H1 (cell line): ENCODE measurements around the gene AIG1. TPM values are rescaled to one million over a fixed set of nuclear protein-coding genes. Genes with fewer than 3 reads are reported as not detected.

Source experiments
- CTCF ChIA-PET: fragments of 300-600 bp; sonication (Branson Sonifier 250); formaldehyde crosslinking; loops from one replicate; lab custom pipeline; 2021; ENCODE audit not compliant: partially characterized antibody; lab: Charles Lee
- POLR2A ChIA-PET: fragments of 300-600 bp; sonication (Branson Sonifier 250); formaldehyde crosslinking; loops from one replicate; lab custom pipeline; 2021; ENCODE audit warnings: inconsistent platforms; ENCODE audit not compliant: partially characterized antibody; lab: Charles Lee
- DNase-seq, 2 experiments: peaks; one replicate each; pipeline versions ENCODE4 v3.0.0 to v3.0.0-alpha.2; 2010 to 2022; ENCODE audit warnings: low spot score in 2 of 2, low read depth in 1 of 2, mixed read lengths in 1 of 2
- FAIRE-seq: peaks from 2 replicates; lab custom pipeline; 2011; peaks lifted over from hg19 to GRCh38; lab: Jason Lieb, UNC
- H2AFZ ChIP-seq: 2 replicates; pipeline ENCODE4 v1.8.1; 2012; ENCODE audit warnings: low read length, inconsistent platforms
- H2AK5ac ChIP-seq: 2 replicates; pipeline ENCODE4 v1.6.1; 2013; ENCODE audit warnings: low read depth, low read length
- H2BK120ac ChIP-seq: replicated peaks from 2 replicates; pipeline ENCODE3; 2013; ENCODE audit warnings: low read depth, low read length, inconsistent platforms
- H2BK12ac ChIP-seq: 2 replicates; pipeline ENCODE4 v1.6.1; 2013; ENCODE audit warnings: low read depth, low read length
- H2BK15ac ChIP-seq: 2 replicates; pipeline ENCODE4 v1.6.1; 2013; ENCODE audit warnings: low read length
- H2BK20ac ChIP-seq: 2 replicates; pipeline ENCODE4 v1.6.1; 2013; ENCODE audit warnings: low read length
- H2BK5ac ChIP-seq: 2 replicates; pipeline ENCODE4 v1.6.1; 2013; ENCODE audit warnings: low read depth, low read length
- H3K14ac ChIP-seq: 2 replicates; pipeline ENCODE4 v1.6.1; 2013; ENCODE audit warnings: inconsistent platforms; ENCODE audit not compliant: insufficient read length
- H3K18ac ChIP-seq: 2 replicates; pipeline ENCODE4 v1.6.1; 2013; ENCODE audit warnings: low read length; ENCODE audit errors: extremely low read depth
- H3K23ac ChIP-seq: 2 replicates; pipeline ENCODE4 v1.6.1; 2013; ENCODE audit warnings: inconsistent platforms; ENCODE audit not compliant: insufficient read length
- H3K23me2 ChIP-seq: 2 replicates; pipeline ENCODE4 v1.6.1; 2013; ENCODE audit warnings: low read depth, low read length
- H3K27ac ChIP-seq: 2 replicates; pipeline ENCODE4 v1.6.1; 2011; ENCODE audit warnings: low read depth, low read length, inconsistent platforms
- H3K27me3 ChIP-seq, 4 experiments: replicated peaks in 1 of 4; 1 replicate in 1 of 4; 2 replicates in 3 of 4; pipeline versions ENCODE4 v1.6.1 to v1.8.1; 2011 to 2013; ENCODE audit warnings: low read length in 3 of 4, mild to moderate bottlenecking in 3 of 4, inconsistent platforms in 2 of 4, mixed read lengths in 2 of 4, moderate library complexity in 1 of 4; ENCODE audit not compliant: control insufficient read depth in 3 of 4, insufficient read depth in 3 of 4; ENCODE audit errors: extremely low read depth in 1 of 4
- H3K36me3 ChIP-seq, 4 experiments: 2 replicates each; pipeline versions ENCODE4 v1.6.1 to v1.8.1; 2011 to 2013; ENCODE audit warnings: mild to moderate bottlenecking in 4 of 4, low read length in 3 of 4, moderate library complexity in 2 of 4, control low read depth in 1 of 4, inconsistent platforms in 1 of 4; ENCODE audit not compliant: insufficient read depth in 4 of 4, control insufficient read depth in 2 of 4
- H3K4ac ChIP-seq: replicated peaks from 2 replicates; pipeline ENCODE3; 2013; ENCODE audit warnings: low read length, low read depth, mixed read lengths, inconsistent platforms; ENCODE audit not compliant: insufficient read length
- H3K4me1 ChIP-seq, 4 experiments: replicated peaks in 1 of 4; 1 replicate in 1 of 4; 2 replicates in 3 of 4; pipeline versions ENCODE4 v1.6.1 to v1.8.1; 2011 to 2013; ENCODE audit warnings: low read length in 3 of 4, inconsistent platforms in 2 of 4, mixed read lengths in 1 of 4; ENCODE audit not compliant: insufficient read depth in 4 of 4, control insufficient read depth in 3 of 4
- H3K4me2 ChIP-seq, 2 experiments: 2 replicates each; pipeline versions ENCODE4 v1.6.1 to v1.8.1; 2011 to 2013; ENCODE audit warnings: low read depth in 2 of 2, low read length in 2 of 2, control low read depth in 1 of 2, inconsistent platforms in 1 of 2, mild to moderate bottlenecking in 1 of 2; ENCODE audit not compliant: insufficient read depth in 1 of 2
- H3K4me3 ChIP-seq, 4 experiments: fragments of 200-600, 300-600 bp in 1 of 4; sonication (generic), shearing (Covaris generic), sonication (Bioruptor Twin) in 1 of 4; 2 replicates each; pipeline versions ENCODE4 v1.5.1 to v1.8.1; 2011 to 2016; ENCODE audit warnings: low read length in 4 of 4, low read depth in 3 of 4, control low read depth in 2 of 4, inconsistent platforms in 2 of 4, mild to moderate bottlenecking in 2 of 4, mixed read lengths in 1 of 4, moderate library complexity in 1 of 4; ENCODE audit not compliant: insufficient read depth in 2 of 4; ENCODE audit errors: extremely low read depth in 1 of 4
- H3K56ac ChIP-seq: replicated peaks from 2 replicates; pipeline ENCODE3; 2013; ENCODE audit warnings: low read depth, mild to moderate bottlenecking, mixed read lengths, low read length, inconsistent platforms; ENCODE audit not compliant: insufficient read length
- H3K79me1 ChIP-seq: 2 replicates; pipeline ENCODE4 v1.6.1; 2013; ENCODE audit warnings: low read depth, low read length, control low read depth
- H3K79me2 ChIP-seq, 2 experiments: 2 replicates each; pipeline versions ENCODE4 v1.6.1 to v1.8.1; 2012 to 2013; ENCODE audit warnings: low read length in 2 of 2, mild to moderate bottlenecking in 2 of 2, inconsistent platforms in 1 of 2; ENCODE audit not compliant: insufficient read depth in 2 of 2, control insufficient read depth in 1 of 2
- H3K9ac ChIP-seq, 4 experiments: replicated peaks in 1 of 4; 1 replicate in 1 of 4; 2 replicates in 3 of 4; pipeline versions ENCODE4 v1.6.1 to v1.8.1; 2011 to 2013; ENCODE audit warnings: low read depth in 3 of 4, low read length in 3 of 4, control low read depth in 2 of 4, mild to moderate bottlenecking in 2 of 4, moderate library complexity in 2 of 4, inconsistent platforms in 1 of 4; ENCODE audit errors: extremely low read depth in 1 of 4
- H3K9me3 ChIP-seq, 2 experiments: 2 replicates each; pipeline versions ENCODE4 v1.6.1 to v1.8.1; 2012 to 2013; ENCODE audit warnings: mild to moderate bottlenecking in 2 of 2, moderate library complexity in 2 of 2, control low read depth in 1 of 2, inconsistent platforms in 1 of 2, low read depth in 1 of 2, low read length in 1 of 2, mixed read lengths in 1 of 2; ENCODE audit not compliant: insufficient read depth in 2 of 2
- H4K20me1 ChIP-seq, 2 experiments: replicated peaks in 1 of 2; 2 replicates each; pipeline versions ENCODE3 to v1.8.1; 2011 to 2013; ENCODE audit warnings: inconsistent platforms in 2 of 2, low read length in 2 of 2, mild to moderate bottlenecking in 1 of 2; ENCODE audit not compliant: insufficient read depth in 2 of 2, control insufficient read depth in 1 of 2
- H4K5ac ChIP-seq: 2 replicates; pipeline ENCODE4 v1.6.1; 2013; ENCODE audit warnings: low read length, low read depth, mixed read lengths, inconsistent platforms; ENCODE audit not compliant: insufficient read length
- H4K8ac ChIP-seq: 2 replicates; pipeline ENCODE4 v1.8.0; 2013; ENCODE audit warnings: mild to moderate bottlenecking, moderate library complexity, low read length, inconsistent platforms; ENCODE audit not compliant: insufficient read depth; ENCODE audit errors: extremely low read depth
- H4K91ac ChIP-seq: replicated peaks from 2 replicates; pipeline ENCODE3; 2013; ENCODE audit warnings: low read length, mixed read lengths, inconsistent platforms; ENCODE audit not compliant: insufficient read length
- ASH2L ChIP-seq: fragments of 200-600, 300-600 bp; sonication (generic); IDR thresholded peaks from one replicate; pipeline ENCODE4 v1.7.1; 2017; ENCODE audit warnings: low read length
- BCL11A ChIP-seq, 2 experiments: IDR thresholded peaks; one replicate each; pipeline ENCODE4 v1.6.1; 2011; ENCODE audit warnings: low read depth in 2 of 2, low read length in 2 of 2, mild to moderate bottlenecking in 2 of 2
- BRCA1 ChIP-seq: IDR thresholded peaks from 2 replicates; pipeline ENCODE4 v1.6.1; 2012; ENCODE audit warnings: low read depth, low read length, improper control_type of control experiment
- CEBPB ChIP-seq: IDR thresholded peaks from 2 replicates; pipeline ENCODE4 v1.6.1; 2012; ENCODE audit warnings: low read depth, low read length
- CHD1 ChIP-seq: IDR thresholded peaks from 2 replicates; pipeline ENCODE4 v1.6.1; 2012; ENCODE audit warnings: low read depth, low read length, improper control_type of control experiment
- EP300 ChIP-seq, 2 experiments: IDR thresholded peaks; 1 replicate in 1 of 2; 2 replicates in 1 of 2; pipeline ENCODE4 v1.6.1; 2011 to 2012; ENCODE audit warnings: low read depth in 2 of 2, low read length in 2 of 2, mild to moderate bottlenecking in 2 of 2, borderline replicate concordance in 1 of 2, inconsistent platforms in 1 of 2, moderate library complexity in 1 of 2
- JUN ChIP-seq: IDR thresholded peaks from 2 replicates; pipeline ENCODE4 v1.6.1; 2011; ENCODE audit warnings: low read depth, mild to moderate bottlenecking, improper control_type of control experiment, low read length
- POLR2AphosphoS5 ChIP-seq: IDR thresholded peaks from 2 replicates; pipeline ENCODE4 v1.6.1; 2011; ENCODE audit warnings: low read depth, low read length
- POU5F1 ChIP-seq: IDR thresholded peaks from 2 replicates; pipeline ENCODE4 v1.6.1; 2011; ENCODE audit warnings: low read depth, mild to moderate bottlenecking, low read length, moderate library complexity
- SIN3A ChIP-seq, 2 experiments: IDR thresholded peaks in 1 of 2; conservative IDR thresholded peaks in 1 of 2; 2 replicates each; pipeline ENCODE4 v1.6.1; 2011 to 2012; ENCODE audit warnings: low read length in 2 of 2, improper control_type of control experiment in 1 of 2, low read depth in 1 of 2, mild to moderate bottlenecking in 1 of 2
- TAF1 ChIP-seq: IDR thresholded peaks from 2 replicates; pipeline ENCODE4 v1.6.1; 2011; ENCODE audit warnings: mild to moderate bottlenecking, low read depth, low read length
- ZNF274 ChIP-seq: IDR thresholded peaks from 2 replicates; pipeline ENCODE4 v1.7.0; 2012; ENCODE audit warnings: low read length, borderline replicate concordance; ENCODE audit errors: extremely low read depth
- WGBS, 2 experiments: shearing (Covaris generic) in 1 of 2; methylation state at CpG; one replicate each; pipeline versions ENCODE4 v1.1.6 to v1.1.7; 2013 to 2015; ENCODE audit warnings: low lambda C conversion rate in 2 of 2, mixed read lengths in 2 of 2, inconsistent platforms in 1 of 2, low coverage in 1 of 2, missing lambda C conversion rate in 1 of 2; ENCODE audit not compliant: insufficient replicate concordance in 2 of 2, insufficient coverage in 1 of 2, insufficient read length in 1 of 2; ENCODE audit errors: extremely low coverage in 1 of 2, missing lambda C conversion rate in 1 of 2; 5-methylcytosine and 5-hydroxymethylcytosine counted together
- polyA plus RNA-seq, 7 experiments: library from polyadenylated mRNA; depleted of rRNA in 3 of 7; stranded (reverse) in 5 of 7; unstranded in 2 of 7; fragments of >200 nt in 5 of 7; fragments of 200-250 nt in 2 of 7; gene quantifications; 1 replicate in 5 of 7; 2 replicates in 1 of 7; 4 replicates in 1 of 7; pipeline versions ENCODE4 v1.2.1 to v1.2.3, GENCODE V29; 2011 to 2013; ENCODE audit warnings: missing spikeins in 2 of 7, mixed read lengths in 2 of 7
- total RNA-seq: library from RNA; stranded (reverse); fragmentation: NEBNext Ultra II Directional; extraction: Animal tissue kit (Norgen Biotek cat#: 25700); gene quantifications from 2 replicates; pipeline ENCODE4 v1.2.1, GENCODE V29; 2021
- TF ChIP-seq, protein P1 (sequence below), 3 experiments: IDR thresholded peaks; 1 replicate in 2 of 3; 2 replicates in 1 of 3; pipeline versions ENCODE4 v1.5.1 to v1.6.1; 2011; ENCODE audit warnings: low read length in 3 of 3, mild to moderate bottlenecking in 3 of 3, inconsistent platforms in 2 of 3, low read depth in 1 of 3, moderate library complexity in 1 of 3; ENCODE audit not compliant: insufficient read depth in 1 of 3; ENCODE audit errors: control extremely low read depth in 1 of 3

Gene AIG1
- total and polyA plus RNA-seq, 2 of the 8 experiments (the other 6 are each of a cell fraction or from before 2014, with no cell fraction given): 56.6 to 58.4 TPM

DNA sequence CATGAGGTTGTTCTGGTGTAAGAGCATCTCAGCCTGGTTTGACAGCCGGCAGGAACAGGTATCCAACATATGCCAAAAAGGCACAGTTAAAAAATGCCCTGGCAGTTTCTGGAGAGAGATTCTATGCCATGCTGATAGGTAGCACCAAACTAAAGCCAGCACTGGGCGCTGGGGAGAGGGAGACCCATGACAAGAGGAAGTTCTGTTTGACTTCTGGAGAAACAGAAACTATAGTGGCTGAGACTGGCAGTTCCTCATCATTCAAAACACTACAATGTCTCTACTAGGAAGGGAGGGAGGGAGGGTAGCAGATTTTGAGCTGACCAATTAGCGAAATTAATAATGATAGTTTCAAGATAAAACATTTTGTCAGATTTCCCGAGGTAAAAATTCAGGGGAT, 215.7 kb downstream of the AIG1 start:
- H3K23me2 ChIP-seq: no peaks in the 10 kb centered on the region
- no peaks in the 10 kb centered on the region for H4K20me1 ChIP-seq
- no peak overlapping the region for H3K14ac ChIP-seq
- H3K79me1 ChIP-seq: no peaks in the 10 kb centered on the region
- FAIRE-seq: no peak
- H2BK120ac ChIP-seq: no peak overlapping the region
- H2BK20ac ChIP-seq: no peak overlapping the region
- no peaks in the 10 kb centered on the region for H3K9me3 ChIP-seq
- no peaks in the 10 kb centered on the region for H3K27me3 ChIP-seq
- H2BK12ac ChIP-seq: no peak overlapping the region
- no peak overlapping the region for H3K4me2 ChIP-seq
- H2AK5ac ChIP-seq: no peak overlapping the region
- H4K91ac ChIP-seq: no peak overlapping the region
- ChIA-PET CTCF (interaction anchor here (0.6 to 2.6 kb wide), 5 partner anchors 9 to 802 kb away, joined by 3 to 13 read pairs (median 3); no protein-coding TSS in a partner anchor), POLR2A (no interaction called here)
- H3K27ac ChIP-seq: no peak overlapping the region
- WGBS, 2 experiments: 71% methylated on average over 4 of the region's 4 CpGs; no CpG with 5 or more reads in 1 of the 2 experiments
- H4K8ac ChIP-seq: no peak overlapping the region
- H2BK5ac ChIP-seq: no peak overlapping the region
- DNase-seq: no peak
- no peak overlapping the region for H3K9ac ChIP-seq
- H2BK15ac ChIP-seq: no peak overlapping the region
- no peaks in the 10 kb centered on the region for H3K4me1 ChIP-seq
- H3K4ac ChIP-seq: no peak overlapping the region
- no peak overlapping the region for H3K23ac ChIP-seq
- no peaks in the 10 kb centered on the region for H3K79me2 ChIP-seq
- no peak overlapping the region for H3K56ac ChIP-seq
- no peak overlapping the region for H4K5ac ChIP-seq
- H2AFZ ChIP-seq: no peak overlapping the region
- H3K36me3 ChIP-seq: no peaks in the 10 kb centered on the region
- H3K4me3 ChIP-seq: no peak overlapping the region
- H3K18ac ChIP-seq: no peak overlapping the region
- TF ChIP-seq CEBPB (no peak), BRCA1 (no peak), EP300 (IDR thresholded peaks at IDR 0.05; ENCODE audit: borderline replicate concordance in 1 of 2, low read depth in 2 of 2, low read length in 2 of 2) (no peak), POLR2AphosphoS5 (no peak), JUN (no peak), POU5F1 (no peak), ZNF274 (no peak), TAF1 (no peak), CHD1 (no peak), SIN3A (conservative IDR thresholded peaks at IDR 0.05 in 1 of 2, IDR thresholded peaks at IDR 0.05 in 1 of 2; ENCODE audit: low read depth in 1 of 2, low read length in 2 of 2) (no peak), BCL11A (IDR thresholded peaks at IDR 0.05; ENCODE audit: low read depth in 2 of 2, low read length in 2 of 2) (no peak), ASH2L (no peak)
- TF ChIP-seq, protein P1, sequence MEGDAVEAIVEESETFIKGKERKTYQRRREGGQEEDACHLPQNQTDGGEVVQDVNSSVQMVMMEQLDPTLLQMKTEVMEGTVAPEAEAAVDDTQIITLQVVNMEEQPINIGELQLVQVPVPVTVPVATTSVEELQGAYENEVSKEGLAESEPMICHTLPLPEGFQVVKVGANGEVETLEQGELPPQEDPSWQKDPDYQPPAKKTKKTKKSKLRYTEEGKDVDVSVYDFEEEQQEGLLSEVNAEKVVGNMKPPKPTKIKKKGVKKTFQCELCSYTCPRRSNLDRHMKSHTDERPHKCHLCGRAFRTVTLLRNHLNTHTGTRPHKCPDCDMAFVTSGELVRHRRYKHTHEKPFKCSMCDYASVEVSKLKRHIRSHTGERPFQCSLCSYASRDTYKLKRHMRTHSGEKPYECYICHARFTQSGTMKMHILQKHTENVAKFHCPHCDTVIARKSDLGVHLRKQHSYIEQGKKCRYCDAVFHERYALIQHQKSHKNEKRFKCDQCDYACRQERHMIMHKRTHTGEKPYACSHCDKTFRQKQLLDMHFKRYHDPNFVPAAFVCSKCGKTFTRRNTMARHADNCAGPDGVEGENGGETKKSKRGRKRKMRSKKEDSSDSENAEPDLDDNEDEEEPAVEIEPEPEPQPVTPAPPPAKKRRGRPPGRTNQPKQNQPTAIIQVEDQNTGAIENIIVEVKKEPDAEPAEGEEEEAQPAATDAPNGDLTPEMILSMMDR (IDR thresholded peaks at IDR 0.05; ENCODE audit: control extremely low read depth in 1 of 3, insufficient read depth in 1 of 3, low read depth in 1 of 3, low read length in 3 of 3): no peak
